Right ventricle myocardium superior (tissue), 1 donor: ENCODE data around the gene TMEM131. TPM values are rescaled to one million over a fixed set of nuclear protein-coding genes. Genes with fewer than 3 reads are reported as not detected.
A peak's percentile ranks its signal among the peaks of the same experiment; 100 is the strongest.

Experiments
- ATAC-seq: fragments of 200-7000 bp; cut with Tn5 transposase; one replicate; pipeline ENCODE4 v1.9.1; 2020; ENCODE audit warnings: mild to moderate bottlenecking; ENCODE audit not compliant: poor library complexity
- DNase-seq: peaks from one replicate; pipeline ENCODE4 v3.0.0-alpha.2; 2020
- intact Hi-C: fragments of 100-400 bp; cut with DNase I; formaldehyde crosslinking; loops from one replicate; pipeline ENCODE4 v1.11.2; 2022
- total RNA-seq: library from RNA; stranded (reverse); fragmentation: NEBNext Ultra II Directional; extraction: Animal tissue kit (Norgen Biotek cat#: 25700); gene quantifications from one replicate; pipeline ENCODE4 v1.2.1, GENCODE V29; 2021
- donor health status: DM: no; HTN: yes; CAD: no; lungs with severe emphysema.

The TMEM131 gene
- total RNA-seq, 1 donor from 2014 or later = 26.7 TPM

DNA sequence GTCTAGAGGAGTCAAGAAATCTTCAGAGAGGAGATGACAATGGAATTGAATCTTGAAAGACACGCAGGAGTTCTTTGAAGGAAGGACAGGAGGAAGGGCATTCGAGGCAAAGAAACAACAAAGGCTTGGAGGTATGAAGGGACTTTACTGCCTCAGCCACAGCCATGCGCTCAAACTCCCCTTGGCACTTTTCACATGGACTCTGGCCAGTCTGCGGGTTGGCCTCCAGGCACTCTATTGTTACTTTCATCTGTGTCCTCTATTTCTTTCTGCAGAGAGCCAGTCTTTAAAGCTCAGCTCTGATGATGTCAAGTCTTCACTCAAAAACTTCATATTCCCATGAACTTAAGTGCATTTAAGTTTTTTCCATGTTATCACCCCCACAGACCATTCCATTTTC is 186.9 kb downstream of the TMEM131 start:
- ATAC-seq (no peak), DNase-seq (no peak)
- intact Hi-C loops = loop anchor here (5.0 to 10.0 kb wide), 2 partner anchors 186 to 578 kb away; partner anchors contain the start of gene TMEM131

DNA sequence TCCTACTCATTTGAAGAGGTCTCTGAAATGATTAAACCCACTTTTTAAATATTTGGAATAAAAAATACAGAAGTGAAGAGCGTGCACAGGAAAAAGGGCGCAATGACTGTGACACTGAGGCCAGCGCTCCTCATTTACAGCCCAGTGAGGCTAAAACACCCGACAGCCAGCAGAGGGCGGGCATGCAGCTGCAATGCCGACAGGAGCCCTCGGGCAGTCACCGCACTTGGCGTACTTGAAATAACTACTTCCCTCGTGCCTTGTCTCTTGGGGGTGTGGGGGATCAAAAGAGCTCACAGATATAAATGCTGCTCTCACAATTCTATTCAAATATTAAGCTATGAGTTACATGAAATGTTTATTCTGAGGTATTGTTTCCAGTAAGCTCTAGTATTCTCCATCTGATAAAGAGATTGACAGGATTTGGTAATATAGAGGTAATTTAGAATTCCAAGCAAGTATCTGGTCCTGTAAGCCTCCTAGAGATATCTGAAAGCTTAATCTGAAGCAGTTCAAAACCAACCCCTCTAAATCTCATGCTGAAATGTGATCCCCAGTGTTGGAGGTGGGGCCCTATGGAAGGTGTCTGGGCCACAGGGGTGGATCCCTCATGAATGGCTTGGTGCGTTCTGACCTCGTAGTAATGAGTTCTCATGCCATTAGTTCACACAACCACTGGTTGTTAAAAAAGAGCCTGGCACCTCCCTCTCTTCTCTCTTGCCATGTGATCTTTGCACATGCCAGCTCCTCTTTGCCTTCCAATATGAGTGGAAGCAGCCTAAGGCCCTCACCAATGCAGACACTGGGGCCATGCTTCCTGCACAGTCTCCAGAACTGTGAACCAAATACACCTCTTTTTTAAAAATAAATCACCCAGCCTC is 188.8 kb downstream of the TMEM131 start:
- intact Hi-C loops = loop anchor here (5.0 to 10.0 kb wide), 2 partner anchors 188 to 580 kb away; partner anchors contain the start of gene TMEM131
- peak; percentile 99 for ATAC-seq
- DNase-seq = peak; percentile 91

DNA sequence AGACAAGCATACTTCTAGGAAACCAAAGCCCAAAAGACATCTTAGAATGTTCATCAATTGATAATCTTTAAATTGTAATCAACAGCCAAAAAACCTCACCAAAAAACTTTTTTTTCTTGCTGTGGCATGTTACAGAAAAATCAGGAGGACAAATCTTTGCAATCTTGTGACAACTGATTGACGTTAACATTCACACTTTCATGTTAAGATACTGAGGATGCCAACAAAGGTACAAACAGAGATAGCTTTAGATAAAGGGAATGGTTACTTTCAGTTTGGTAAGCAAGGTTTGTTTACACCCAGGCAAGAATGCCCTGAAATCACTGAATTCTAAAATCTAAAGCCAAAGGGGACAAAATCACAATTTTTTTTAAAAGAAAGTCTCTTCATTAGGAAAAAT is 190.0 kb downstream of the TMEM131 start:
- intact Hi-C loops = loop anchor here (5.0 to 10.0 kb wide), 2 partner anchors 189 to 582 kb away; partner anchors contain the start of gene TMEM131
- no peak for ATAC-seq
- no peak for DNase-seq

DNA sequence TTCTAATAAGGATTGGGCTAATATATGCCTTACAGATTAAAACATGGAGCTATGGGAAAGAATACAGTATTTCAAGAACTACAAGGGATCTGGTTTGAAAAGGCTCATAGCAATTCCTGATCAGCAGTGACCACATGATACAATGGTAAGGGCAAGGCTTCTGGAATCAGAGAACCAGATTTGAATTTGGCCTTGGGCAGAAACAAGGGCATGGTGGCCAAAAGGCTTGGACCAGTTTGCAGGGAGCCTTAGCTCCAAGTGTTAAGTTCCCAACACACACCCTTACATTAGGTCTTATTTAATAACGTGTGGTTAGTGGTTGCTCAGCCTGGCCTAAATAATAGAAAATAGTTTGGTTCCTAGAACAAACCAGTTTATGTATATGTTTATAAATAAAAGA is 194.7 kb downstream of the TMEM131 start:
- DNase-seq = no peak
- ATAC-seq = no peak
- intact Hi-C loops = loop anchor here (10.0 kb wide), 1 partner anchor 194 kb away; the partner anchor contains the start of gene TMEM131

DNA sequence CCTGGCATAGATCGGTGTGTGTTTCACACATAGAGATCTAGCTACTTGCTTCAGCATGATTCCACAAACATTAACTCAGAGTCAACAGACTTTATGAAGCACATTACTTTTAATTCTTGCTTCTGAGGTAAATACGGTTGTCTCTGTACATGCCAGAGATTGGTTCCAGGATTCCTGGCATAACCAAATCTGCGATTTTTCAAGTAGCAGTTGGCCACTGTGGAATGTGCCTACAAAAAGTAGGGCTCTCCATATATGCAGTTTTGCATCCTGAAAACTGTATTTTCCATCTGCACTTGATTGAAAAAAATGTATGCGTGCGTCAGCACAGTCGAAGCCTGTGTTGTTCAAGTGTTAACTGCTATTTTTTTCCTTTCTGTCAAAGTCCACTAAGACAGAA is 197.3 kb downstream of the TMEM131 start:
- no peak for ATAC-seq
- intact Hi-C loops = no loop called here
- no peak for DNase-seq

DNA sequence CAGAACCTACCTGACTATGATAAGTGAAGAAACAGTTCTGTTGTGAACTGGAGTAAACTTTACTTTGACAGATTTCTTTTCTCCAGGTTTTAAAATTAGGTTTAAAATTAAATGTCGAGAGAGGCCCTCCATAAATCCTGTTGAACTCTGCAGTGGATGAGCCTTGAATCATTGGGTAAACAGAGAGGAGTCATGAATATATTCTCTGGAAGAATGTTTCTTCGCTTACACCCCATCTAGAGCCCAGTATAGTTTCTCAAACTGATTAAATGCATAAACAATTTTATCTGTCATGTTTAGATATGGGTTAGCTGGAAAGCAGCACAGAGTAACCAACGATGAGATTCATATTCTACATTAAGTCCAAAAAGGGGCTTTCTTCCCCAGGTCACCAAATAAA is 198.4 kb downstream of the TMEM131 start:
- ATAC-seq = no peak
- intact Hi-C loops = no loop called here

DNA sequence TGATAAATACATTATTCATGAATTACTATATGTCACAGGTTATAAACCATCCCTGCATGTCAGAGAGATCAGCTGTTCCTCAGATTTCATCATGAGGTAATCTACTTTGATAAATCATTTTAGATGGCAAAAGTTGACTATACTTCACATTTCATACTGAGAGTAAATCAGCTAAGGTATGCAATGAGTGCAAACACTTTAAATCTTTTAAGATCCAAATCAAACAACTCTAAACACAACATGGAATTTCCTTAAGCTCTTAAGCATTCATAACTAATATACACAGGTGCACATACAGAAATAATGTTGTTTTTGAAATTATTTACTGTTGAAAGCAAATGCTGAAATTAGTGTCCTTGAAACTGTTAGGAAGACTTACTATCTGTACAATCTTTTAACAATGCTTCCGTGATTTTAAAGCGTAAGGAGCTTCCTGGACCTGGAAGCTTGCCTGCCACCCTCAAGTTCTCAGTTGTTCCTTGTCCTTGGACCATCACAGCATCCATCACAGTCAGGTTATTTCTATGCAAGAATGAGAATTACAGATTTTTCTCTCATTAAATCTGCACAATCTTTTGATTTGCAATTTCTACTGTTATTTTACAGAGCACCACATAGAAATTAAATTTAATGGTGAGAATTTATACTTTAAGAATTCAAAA is 199.2 kb downstream of the TMEM131 start:
- ATAC-seq = no peak
- intact Hi-C loops = no loop called here

More for the DNA sequence above, 198.4 kb downstream of the TMEM131 start:
- no peak for DNase-seq

DNA sequence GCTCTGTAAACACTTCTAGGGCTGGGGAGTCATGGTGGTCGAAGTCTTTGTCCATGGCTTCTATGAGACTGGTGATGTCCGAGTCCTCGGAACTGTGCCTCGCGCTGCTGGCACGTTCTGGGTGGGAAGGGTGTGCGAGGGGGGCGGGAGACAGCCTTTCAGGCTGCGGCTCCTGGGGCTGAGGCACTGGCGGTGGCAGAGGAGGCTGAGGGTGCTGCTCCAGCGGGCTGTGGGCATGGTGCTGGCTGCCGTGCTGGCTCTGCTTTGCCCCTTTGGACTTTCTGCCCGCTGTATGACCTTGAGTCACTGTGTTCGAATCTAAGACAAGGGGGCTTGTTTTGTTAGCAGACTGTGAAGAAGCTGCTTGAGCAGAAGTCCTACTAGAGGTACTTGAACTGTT is 203.3 kb downstream of the TMEM131 start:
- DNase-seq (no peak), ATAC-seq (no peak)
- intact Hi-C loops = no loop called here

More for the DNA sequence above, 199.2 kb downstream of the TMEM131 start:
- DNase-seq = no peak

DNA sequence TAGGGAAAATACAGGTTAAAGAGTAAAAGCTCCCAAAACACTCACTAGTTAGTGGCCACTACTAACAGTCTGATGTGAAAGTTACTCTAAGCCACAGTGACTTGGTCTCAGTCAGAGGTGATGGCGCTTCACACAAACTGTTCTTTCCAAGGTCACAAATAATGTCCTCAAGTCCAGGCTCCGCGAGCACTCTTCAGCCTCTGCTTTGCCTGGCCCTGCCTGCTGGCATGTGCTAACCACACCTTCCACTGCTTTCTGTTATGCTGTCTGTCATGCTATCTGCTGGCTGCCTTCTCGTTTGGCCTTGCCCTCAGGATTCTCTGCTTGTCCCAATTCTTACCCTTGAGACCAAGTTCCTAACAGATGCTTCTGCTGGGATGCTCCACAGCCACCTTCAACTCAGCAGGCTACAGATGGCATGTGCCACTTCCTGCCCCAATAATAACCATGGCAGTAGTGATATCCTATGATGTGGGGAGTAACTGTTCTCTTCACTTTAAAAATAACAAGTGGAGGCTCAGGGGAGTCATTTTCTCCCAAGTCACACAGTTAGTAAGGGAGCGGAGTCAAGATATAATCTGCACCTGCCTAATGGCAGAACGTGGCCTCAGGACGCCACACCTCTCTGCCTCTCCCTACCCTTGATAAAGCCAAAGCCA is 206.6 kb downstream of the TMEM131 start:
- DNase-seq = no peak
- peak; percentile 22 for ATAC-seq
- intact Hi-C loops = no loop called here

DNA sequence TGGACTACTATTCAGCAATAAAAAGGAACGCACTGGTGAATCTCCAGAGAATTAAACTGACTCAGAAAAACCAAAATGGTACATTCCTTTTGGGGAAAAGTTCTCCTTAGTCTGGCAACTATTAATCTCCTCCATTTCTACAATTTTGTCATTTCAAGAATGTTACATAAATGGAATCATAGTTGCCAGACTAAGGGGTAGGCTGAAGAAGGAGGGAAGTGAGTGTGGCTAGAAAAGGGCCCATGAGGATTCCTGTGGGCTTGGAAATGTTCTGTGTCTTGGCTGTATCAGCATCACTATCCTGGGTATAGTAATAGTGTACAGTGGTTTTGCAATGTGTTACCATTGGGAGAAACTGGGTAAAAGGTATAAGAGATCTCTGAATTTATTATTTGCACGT is 209.9 kb downstream of the TMEM131 start:
- intact Hi-C loops = no loop called here
- no peak for DNase-seq
- ATAC-seq = no peak

DNA sequence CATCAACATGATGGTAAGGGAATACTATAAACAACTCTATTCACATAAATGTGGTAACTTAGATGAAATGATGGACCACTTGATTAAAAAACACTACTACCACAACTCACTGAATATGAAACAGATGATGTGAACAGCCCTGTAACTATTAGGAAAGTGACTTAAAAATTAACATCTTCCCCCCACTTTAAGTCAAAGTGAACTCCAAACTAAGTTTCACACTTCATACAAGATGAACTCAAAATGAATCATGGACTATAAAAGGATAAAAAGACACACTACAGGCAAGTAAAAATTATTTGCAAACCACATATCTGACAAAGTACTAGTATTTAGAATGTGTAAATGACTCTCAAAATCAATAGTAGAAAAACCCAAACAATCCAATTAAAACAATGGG is 210.8 kb downstream of the TMEM131 start:
- intact Hi-C loops = no loop called here
- DNase-seq (no peak), ATAC-seq (no peak)

DNA sequence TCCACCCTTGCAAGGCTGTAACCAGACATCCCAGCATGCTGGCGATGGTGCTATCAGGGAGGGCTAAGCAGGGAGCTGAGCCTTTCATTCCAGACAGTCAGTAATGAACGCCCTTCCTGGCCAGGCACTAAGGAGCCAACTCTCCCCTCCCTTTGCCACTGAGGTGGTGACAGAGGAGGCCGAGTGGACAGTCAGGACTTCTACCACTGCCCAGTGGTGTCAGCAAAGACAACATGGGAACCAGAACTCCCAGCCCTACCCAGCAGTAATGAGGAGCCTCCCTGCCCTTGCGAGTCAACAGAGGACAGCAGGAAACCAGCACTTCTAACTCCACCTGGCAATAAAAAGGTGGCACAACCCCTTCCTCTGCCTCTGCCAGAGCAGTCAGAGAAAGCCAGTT is 213.8 kb downstream of the TMEM131 start:
- peak; percentile 64 for ATAC-seq

DNA sequence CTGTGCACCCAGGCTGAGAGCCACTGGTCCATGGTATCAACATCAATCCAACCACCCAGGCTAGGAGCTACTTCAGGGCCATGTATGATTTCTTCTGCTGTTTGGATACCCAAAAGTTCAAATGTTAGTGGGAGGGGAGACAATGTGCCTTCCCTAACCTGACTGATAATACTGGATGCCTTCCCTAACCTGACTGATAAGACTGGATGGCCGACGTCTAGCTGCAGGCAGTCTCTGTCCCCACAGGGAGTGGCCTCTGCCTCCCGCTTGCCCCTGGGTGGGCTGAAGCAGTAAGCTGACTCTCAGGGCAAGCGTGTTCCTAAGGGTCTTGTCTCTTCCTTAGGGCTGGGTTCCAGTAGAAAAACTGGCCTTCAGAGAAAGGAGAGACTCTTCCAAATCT is 216.6 kb downstream of the TMEM131 start:
- ATAC-seq (no peak), DNase-seq (no peak)
- intact Hi-C loops = no loop called here

More for the DNA sequence above, 213.8 kb downstream of the TMEM131 start:
- intact Hi-C loops = no loop called here
- no peak for DNase-seq

DNA sequence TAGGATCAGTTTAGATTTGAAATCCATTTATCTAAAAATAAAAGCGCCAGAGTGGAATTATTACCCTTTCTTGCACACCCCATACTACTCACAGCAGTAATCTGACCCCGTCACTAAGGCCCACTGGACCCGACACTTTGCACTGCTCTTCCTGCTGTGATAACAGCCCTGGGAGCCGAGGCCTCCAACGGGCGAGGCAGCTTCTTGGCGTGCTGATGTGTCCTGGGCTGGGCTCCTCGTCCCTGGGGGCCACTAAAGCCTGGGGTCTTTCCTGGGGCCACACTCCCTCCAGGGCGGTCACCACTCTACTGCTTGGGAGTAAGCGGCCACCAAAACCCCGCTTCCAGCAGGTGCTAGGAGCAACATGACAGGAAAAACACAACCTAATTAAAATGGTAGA is 220.7 kb downstream of the TMEM131 start:
- intact Hi-C loops = no loop called here
- ATAC-seq = no peak

DNA sequence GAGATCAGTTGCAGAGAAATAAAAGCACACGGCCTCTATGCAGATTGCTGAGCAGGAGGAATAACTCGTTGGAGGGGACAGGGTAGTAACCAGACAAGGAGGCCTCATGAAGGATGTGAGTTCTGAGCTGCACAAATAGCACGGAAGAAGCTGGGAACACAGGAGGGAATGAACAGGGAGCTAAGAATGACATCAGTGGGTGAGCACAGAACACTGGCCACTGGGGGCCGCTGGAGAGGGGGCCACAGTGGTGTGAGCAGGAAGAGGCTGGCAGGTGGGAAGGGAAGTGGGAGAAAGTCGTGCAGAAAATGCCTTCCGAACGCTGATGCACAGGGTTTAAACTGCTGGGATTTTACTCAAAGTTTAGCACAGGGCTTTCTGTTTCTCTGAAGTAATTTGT is 221.3 kb downstream of the TMEM131 start:
- DNase-seq (no peak), ATAC-seq (peak; percentile 45)
- intact Hi-C loops = no loop called here

More for the DNA sequence above, 220.7 kb downstream of the TMEM131 start:
- DNase-seq = no peak

DNA sequence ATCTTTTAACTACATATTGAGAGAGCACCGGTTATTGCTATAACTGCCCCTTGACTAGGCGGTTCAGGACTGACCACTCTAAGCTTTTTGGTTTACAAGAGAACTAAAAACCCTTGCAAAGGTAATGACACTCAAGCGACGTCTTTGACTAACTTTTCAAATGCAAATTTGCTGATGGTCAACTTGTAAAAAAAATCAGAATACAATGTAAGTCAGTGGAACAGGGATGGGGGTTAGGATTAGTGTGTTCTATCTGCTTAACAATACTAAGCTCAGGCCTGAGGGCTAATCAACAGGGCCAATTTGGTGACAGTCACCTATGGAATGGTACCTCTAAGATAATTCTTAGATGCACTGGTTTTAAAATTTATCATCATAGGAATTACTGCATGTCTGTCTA is 225.3 kb downstream of the TMEM131 start:
- ATAC-seq (no peak), DNase-seq (no peak)
- intact Hi-C loops = no loop called here

DNA sequence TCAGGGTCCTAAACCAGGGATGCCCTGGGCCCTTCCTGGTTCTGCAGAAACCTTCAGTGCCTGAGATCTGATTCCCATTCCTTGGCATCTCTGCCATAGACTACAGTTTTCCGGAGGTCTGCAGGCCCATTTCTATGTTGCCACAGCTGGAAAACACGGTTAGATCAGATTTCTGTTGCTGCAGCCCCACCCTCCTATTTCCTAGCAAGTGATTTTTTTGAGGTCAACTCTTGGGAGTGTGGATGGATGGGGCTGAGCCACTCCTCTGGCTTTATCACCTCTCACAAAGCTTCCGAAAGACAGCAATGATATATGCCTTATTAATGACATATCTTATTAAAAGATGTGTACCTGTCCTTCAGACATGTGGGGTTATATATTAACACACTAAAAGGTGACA is 226.0 kb downstream of the TMEM131 start:
- intact Hi-C loops = no loop called here
- peak; percentile 4 for ATAC-seq

DNA sequence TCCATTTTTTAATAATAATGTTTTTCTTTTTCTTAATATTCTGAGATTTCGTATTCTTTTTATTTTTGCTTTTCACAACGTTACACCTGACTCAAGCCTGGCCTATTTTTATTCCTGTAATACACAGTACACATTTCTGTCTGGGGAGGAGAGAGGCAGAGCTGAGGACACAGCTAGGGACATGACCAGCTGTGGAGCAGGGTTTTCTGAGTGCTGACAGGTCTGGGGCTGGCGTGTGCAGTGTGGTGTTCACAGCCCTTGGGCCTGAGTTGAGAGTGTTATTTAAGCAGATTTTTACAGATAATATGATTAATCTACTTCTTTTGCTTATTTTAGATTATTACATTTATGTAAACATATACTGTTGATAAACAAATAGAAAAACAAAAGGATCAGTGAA is 226.4 kb downstream of the TMEM131 start:
- no peak for DNase-seq
- intact Hi-C loops = no loop called here
- ATAC-seq = peak; percentile 85

More for the DNA sequence above, 226.0 kb downstream of the TMEM131 start:
- DNase-seq = no peak

DNA sequence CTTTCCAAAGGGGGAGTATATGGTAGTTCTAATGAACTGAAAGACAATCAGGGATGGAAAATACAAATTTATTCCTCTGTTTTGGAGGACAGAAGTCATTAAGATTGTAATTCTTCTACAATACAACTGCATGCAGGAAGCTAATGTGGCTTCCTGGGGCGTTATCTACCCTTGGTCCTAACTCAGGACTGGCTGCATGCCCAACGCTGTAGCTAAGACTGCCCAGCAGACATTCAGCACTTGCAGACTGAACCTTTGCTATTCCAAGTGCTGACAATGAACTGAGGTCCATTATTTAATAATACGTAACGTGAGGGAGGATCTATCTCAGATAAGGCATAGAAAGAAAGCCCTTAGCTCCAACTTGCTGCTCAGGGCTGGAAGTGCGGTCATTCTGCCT is 229.2 kb downstream of the TMEM131 start:
- DNase-seq = no peak
- peak; percentile 43 for ATAC-seq
- intact Hi-C loops = no loop called here
